CD4-positive, alpha-beta T cell treated with Interleukin-2 at 100 ng/mL for 4 hours (primary cell): ENCODE measurements around the gene DNAJC15.

Experiments
- DNase-seq: peaks from one replicate; pipeline ENCODE4 v3.0.0-alpha.2; 2020; ENCODE audit warnings: low spot score

DNAJC15 gene

GRCh38 chr13:43085545-43085944, 62.2 kb downstream of the DNAJC15 start:
- peak; percentile 40 for DNase-seq

GRCh38 chr13:43086181-43086580, 62.8 kb downstream of the DNAJC15 start:
- no peak for DNase-seq

GRCh38 chr13:43088093-43088511, 64.7 kb downstream of the DNAJC15 start:
- peak; percentile 29 for DNase-seq

- DNase-seq, result no peak
These were observed 66.6 kb downstream of the DNAJC15 start for GRCh38 chr13:43089912-43090498.

GRCh38 chr13:43094901-43095300, 71.5 kb downstream of the DNAJC15 start:
- DNase-seq, result no peak

GRCh38 chr13:43095771-43096719, 72.7 kb downstream of the DNAJC15 start:
- DNase-seq, result no peak

- DNase-seq, result no peak
These were observed 77.3 kb downstream of the DNAJC15 start for GRCh38 chr13:43100667-43101066.

- DNase-seq, result no peak
These were observed 78.9 kb downstream of the DNAJC15 start for GRCh38 chr13:43102304-43102703.

- DNase-seq, result no peak
These were observed 84.4 kb downstream of the DNAJC15 start for GRCh38 chr13:43107780-43108179.

GRCh38 chr13:43110036-43110435, 86.7 kb downstream of the DNAJC15 start:
- no peak for DNase-seq

GRCh38 chr13:43110658-43111057, 87.3 kb downstream of the DNAJC15 start:
- DNase-seq, result no peak

- no peak for DNase-seq
These were observed 88.4 kb downstream of the DNAJC15 start for GRCh38 chr13:43111559-43112400.

- DNase-seq, result no peak
These were observed 90.2 kb downstream of the DNAJC15 start for GRCh38 chr13:43113603-43114002.

- DNase-seq, result no peak
These were observed 91.1 kb downstream of the DNAJC15 start for GRCh38 chr13:43114504-43114903.

GRCh38 chr13:43115141-43115540, 91.8 kb downstream of the DNAJC15 start:
- DNase-seq, result no peak

- DNase-seq, result no peak
These were observed 92.9 kb downstream of the DNAJC15 start for GRCh38 chr13:43116242-43116641.

- no peak for DNase-seq
These were observed 95.1 kb downstream of the DNAJC15 start for GRCh38 chr13:43118521-43118920.

GRCh38 chr13:43119206-43119605, 95.8 kb downstream of the DNAJC15 start:
- no peak for DNase-seq

- no peak for DNase-seq
These were observed 99.4 kb downstream of the DNAJC15 start for GRCh38 chr13:43122791-43123190.

- no peak for DNase-seq
These were observed 100.5 kb downstream of the DNAJC15 start for GRCh38 chr13:43123856-43124255.

GRCh38 chr13:43124490-43124889, 101.1 kb downstream of the DNAJC15 start:
- no peak for DNase-seq

- no peak for DNase-seq
These were observed 103.0 kb downstream of the DNAJC15 start for GRCh38 chr13:43126420-43126819.
